Endothelial cell of umbilical vein (primary cell): ENCODE results near the gene PXYLP1.

Source experiments
- CTCF ChIP-seq, 2 donors: IDR thresholded peaks; 1 replicate in 1 of 2; 2 replicates in 1 of 2; pipeline ENCODE4 v1.5.1; 2011; ENCODE audit warnings: low read length in 2 of 2, mild to moderate bottlenecking in 2 of 2, moderate library complexity in 2 of 2, control low read depth in 1 of 2, inconsistent platforms in 1 of 2, low read depth in 1 of 2; ENCODE audit not compliant: insufficient read depth in 1 of 2; ENCODE audit errors: extremely low read depth in 1 of 2
- EZH2 ChIP-seq: IDR thresholded peaks from 2 replicates; pipeline ENCODE4 v1.6.1; 2012; ENCODE audit warnings: borderline replicate concordance, low read depth, mild to moderate bottlenecking, moderate library complexity, low read length, inconsistent platforms; ENCODE audit not compliant: severe bottlenecking
- FOS ChIP-seq: IDR thresholded peaks from 2 replicates; pipeline ENCODE4 v1.6.1; 2011; ENCODE audit warnings: mild to moderate bottlenecking, low read length, moderate library complexity, borderline replicate concordance; ENCODE audit not compliant: insufficient read depth
- GATA2 ChIP-seq: IDR thresholded peaks from 2 replicates; pipeline ENCODE4 v1.7.0; 2011; ENCODE audit warnings: low read depth, mild to moderate bottlenecking, moderate library complexity, mixed read lengths, low read length; ENCODE audit not compliant: insufficient read length, insufficient read depth
- JUN ChIP-seq: IDR thresholded peaks from 2 replicates; pipeline ENCODE4 v1.6.1; 2011; ENCODE audit warnings: borderline replicate concordance, low read depth; ENCODE audit not compliant: insufficient read length, insufficient read depth
- MAX ChIP-seq: IDR thresholded peaks from 2 replicates; pipeline ENCODE4 v1.6.1; 2011; ENCODE audit not compliant: insufficient read depth, insufficient read length
- POLR2A ChIP-seq: IDR thresholded peaks from 2 replicates; pipeline ENCODE4 v1.6.1; 2012; ENCODE audit warnings: low read depth, mild to moderate bottlenecking, control low read depth, low read length
- POLR2AphosphoS5 ChIP-seq: IDR thresholded peaks from 2 replicates; pipeline ENCODE4 v1.6.1; 2012; ENCODE audit warnings: low read depth, mild to moderate bottlenecking, control low read depth, low read length, moderate library complexity; ENCODE audit not compliant: insufficient read depth

- no peak for TF ChIP-seq POLR2A
- no peak for TF ChIP-seq CTCF (IDR thresholded peaks at IDR 0.05; ENCODE audit: extremely low read depth in 1 of 2, insufficient read depth in 1 of 2, low read depth in 1 of 2, low read length in 2 of 2)
- no peak for TF ChIP-seq GATA2
- TF ChIP-seq FOS: no peak
- TF ChIP-seq POLR2AphosphoS5: no peak
- no peak for TF ChIP-seq MAX
- no peak for TF ChIP-seq EZH2
- TF ChIP-seq JUN: no peak
Observed at GRCh38 chr3:141266186-141266585, 34.6 kb downstream of the PXYLP1 start.
